LNCaP clone FGC (cell line): ENCODE data around the gene NRF1.
"Not testable (repeated sequence)": the region's sequence is repeated elsewhere in the genome, so short reads cannot be mapped to it uniquely, and the experiment has no call there.

Experiments
- DNase-seq: peaks from one replicate; pipeline ENCODE4 v3.0.0-alpha.2; 2011; ENCODE audit warnings: low read depth
- H3K4me3 ChIP-seq: 2 replicates; pipeline ENCODE4 v1.5.1; 2011; ENCODE audit warnings: mild to moderate bottlenecking, low read depth, low read length, control low read depth
- CTCF ChIP-seq: IDR thresholded peaks from 2 replicates; pipeline ENCODE4 v1.5.1; 2012; ENCODE audit warnings: mild to moderate bottlenecking; ENCODE audit not compliant: control insufficient read depth, insufficient read depth; ENCODE audit errors: extremely low read depth

Gene NRF1

GRCh38 chr7:129646369-129647021 is 35.0 kb downstream of the NRF1 start:
- no peak for DNase-seq
- no peak for TF ChIP-seq CTCF

GRCh38 chr7:129649128-129649690 is 37.7 kb downstream of the NRF1 start:
- DNase-seq, result no peak
- no peak for TF ChIP-seq CTCF
- no peak overlapping the region for H3K4me3 ChIP-seq

More at GRCh38 chr7:129646369-129647021, 35.0 kb downstream of the NRF1 start:
- H3K4me3 ChIP-seq, result no peak overlapping the region

GRCh38 chr7:129650056-129650758 is 38.7 kb downstream of the NRF1 start:
- no peak overlapping the region for H3K4me3 ChIP-seq
- no peak for TF ChIP-seq CTCF

GRCh38 chr7:129652914-129653313 is 41.4 kb downstream of the NRF1 start:
- no peak overlapping the region for H3K4me3 ChIP-seq
- TF ChIP-seq CTCF, result no peak
- DNase-seq, result no peak

More at GRCh38 chr7:129650056-129650758, 38.7 kb downstream of the NRF1 start:
- no peak for DNase-seq

- no peak overlapping the region for H3K4me3 ChIP-seq
- DNase-seq, result no peak
- no peak for TF ChIP-seq CTCF
Observed at GRCh38 chr7:129655811-129656210, 44.3 kb downstream of the NRF1 start.

GRCh38 chr7:129657363-129657762 is 45.8 kb downstream of the NRF1 start:
- H3K4me3 ChIP-seq, result no peak overlapping the region
- no peak for TF ChIP-seq CTCF
- DNase-seq, result no peak

GRCh38 chr7:129659907-129660306 is 48.4 kb downstream of the NRF1 start:
- H3K4me3 ChIP-seq, DNase-seq: not testable (repeated sequence)
